SJSA1 (cell line): ENCODE results near the gene CAD. TPM values are rescaled to one million over a fixed set of nuclear protein-coding genes. Genes with fewer than 3 reads are reported as not detected.
A peak's percentile ranks its signal among the peaks of the same experiment; 100 is the strongest.
"Not testable (repeated sequence)": the region's sequence is repeated elsewhere in the genome, so short reads cannot be mapped to it uniquely, and the experiment has no call there.

ENCODE experiments used
- DNase-seq, 2 experiments: peaks; one replicate each; pipeline ENCODE4 v3.0.0-alpha.2; 2015 to 2020; ENCODE audit warnings: low spot score in 2 of 2, low read depth in 1 of 2
- H3K27ac ChIP-seq: fragments of 250-450 bp; sonication (Bioruptor Pico); 2 replicates; pipeline ENCODE4 v1.5.1; 2020; ENCODE audit warnings: mild to moderate bottlenecking, moderate library complexity
- H3K27me3 ChIP-seq: fragments of 250-450 bp; sonication (Bioruptor Pico); replicated peaks from 2 replicates; pipeline ENCODE4 v1.5.1; 2020; ENCODE audit warnings: mild to moderate bottlenecking, moderate library complexity
- H3K36me3 ChIP-seq: fragments of 250-450 bp; sonication (Bioruptor Pico); 2 replicates; pipeline ENCODE4 v1.5.1; 2020; ENCODE audit warnings: mild to moderate bottlenecking
- H3K4me1 ChIP-seq: fragments of 250-450 bp; sonication (Bioruptor Pico); replicated peaks from 2 replicates; pipeline ENCODE4 v1.6.1; 2021; ENCODE audit warnings: mild to moderate bottlenecking
- H3K4me3 ChIP-seq: fragments of 250-450 bp; sonication (Bioruptor Pico); 2 replicates; pipeline ENCODE4 v1.5.1; 2020; ENCODE audit warnings: mild to moderate bottlenecking
- H3K9me3 ChIP-seq: fragments of 250-450 bp; sonication (Bioruptor Pico); replicated peaks from 2 replicates; pipeline ENCODE4 v1.5.1; 2020; ENCODE audit warnings: mild to moderate bottlenecking
- total RNA-seq: library from RNA; depleted of rRNA; stranded (reverse); fragments of >200 nt; shearing (Covaris generic); gene quantifications from 2 replicates; pipeline ENCODE4 v1.2.3, GENCODE V29; 2014; rRNA removed

CAD gene
- total RNA-seq: 17.0 and 17.6 TPM in 2 replicates

GRCh38 chr2:27217173-27218121, at the start of gene CAD:
CAD (plus strand) TSS chr2:27217369; CDS start chr2:27217552, 183 bp downstream.
- peaks cover 63% of the 10 kb centered on the region for H3K36me3 ChIP-seq
- peak; percentile 68 to 86 for DNase-seq
- H3K4me3 ChIP-seq: peak within 1 kb of the TSS; percentile 57
- no peaks in the 10 kb centered on the region for H3K9me3 ChIP-seq
- peak within 1 kb of the TSS; percentile 68 for H3K27ac ChIP-seq
- no peaks in the 10 kb centered on the region for H3K27me3 ChIP-seq
- H3K4me1 ChIP-seq: peaks cover 25% of the 10 kb centered on the region

GRCh38 chr2:27170581-27171337, 46.4 kb upstream of the CAD start:
- Histone ChIP-seq H3K9me3 (no peaks in the 10 kb centered on the region), H3K27ac (no peak overlapping the region), H3K4me1 (peaks cover 22% of the 10 kb centered on the region), H3K27me3 (no peaks in the 10 kb centered on the region), H3K4me3 (no peak overlapping the region), H3K36me3 (no peaks in the 10 kb centered on the region)
- DNase-seq: no peak

DNA sequence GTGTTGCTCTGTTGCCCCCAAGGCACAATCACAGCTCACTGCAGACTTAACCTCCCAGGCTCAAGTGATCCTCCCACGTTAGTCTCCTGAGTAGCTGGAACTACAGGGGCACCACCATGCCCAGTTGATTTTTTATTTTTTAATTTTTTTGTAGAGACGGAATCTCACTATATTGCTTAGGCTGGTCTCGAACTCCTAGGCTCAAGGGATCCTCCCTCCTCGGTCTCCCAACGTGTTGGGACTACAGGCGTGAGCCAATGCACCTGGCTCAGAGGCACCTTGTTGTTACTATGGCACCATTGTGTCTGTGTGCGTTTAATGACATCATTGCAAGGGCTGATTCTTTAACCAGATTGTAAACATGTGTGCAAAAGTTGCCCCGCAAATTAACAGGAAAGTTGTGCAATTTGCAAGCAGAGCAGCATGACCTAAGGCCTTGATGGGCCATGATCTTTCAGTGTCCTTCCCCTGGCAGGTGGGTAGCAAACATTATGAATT, 45.8 kb upstream of the CAD start:
- DNase-seq: no peak
- Histone ChIP-seq H3K4me1 (peaks cover 22% of the 10 kb centered on the region), H3K36me3 (no peaks in the 10 kb centered on the region), H3K27me3 (no peaks in the 10 kb centered on the region), H3K9me3 (no peaks in the 10 kb centered on the region), H3K4me3 (no peak overlapping the region), H3K27ac (no peak overlapping the region)

DNA sequence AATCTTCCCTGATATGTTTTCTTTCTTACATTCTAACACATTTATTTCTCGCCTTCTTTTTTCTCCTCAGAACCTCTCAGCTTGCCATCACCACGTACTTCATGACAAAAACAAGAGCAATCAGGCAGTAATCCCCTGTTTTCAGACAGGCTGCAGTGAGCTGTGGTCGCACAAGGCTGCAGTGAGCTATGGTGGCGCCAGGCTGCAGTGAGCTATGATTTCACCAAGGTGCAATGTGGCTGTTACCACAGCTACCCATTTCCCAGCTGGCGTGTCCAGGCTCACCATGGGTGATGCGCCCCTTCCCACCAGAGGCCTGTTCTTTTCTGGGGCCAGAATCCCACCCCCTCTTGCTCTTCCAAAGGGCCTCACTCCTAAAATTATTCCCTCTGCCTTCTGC, 42.5 kb upstream of the CAD start:
- peak overlapping the region; percentile 11; the same call in 1 of the 2 replicates for H3K27ac ChIP-seq
- H3K27me3 ChIP-seq: no peaks in the 10 kb centered on the region
- peaks cover 30% of the 10 kb centered on the region for H3K4me1 ChIP-seq
- no peak overlapping the region for H3K4me3 ChIP-seq
- H3K9me3 ChIP-seq: no peaks in the 10 kb centered on the region
- no peak for DNase-seq
- no peaks in the 10 kb centered on the region for H3K36me3 ChIP-seq

DNA sequence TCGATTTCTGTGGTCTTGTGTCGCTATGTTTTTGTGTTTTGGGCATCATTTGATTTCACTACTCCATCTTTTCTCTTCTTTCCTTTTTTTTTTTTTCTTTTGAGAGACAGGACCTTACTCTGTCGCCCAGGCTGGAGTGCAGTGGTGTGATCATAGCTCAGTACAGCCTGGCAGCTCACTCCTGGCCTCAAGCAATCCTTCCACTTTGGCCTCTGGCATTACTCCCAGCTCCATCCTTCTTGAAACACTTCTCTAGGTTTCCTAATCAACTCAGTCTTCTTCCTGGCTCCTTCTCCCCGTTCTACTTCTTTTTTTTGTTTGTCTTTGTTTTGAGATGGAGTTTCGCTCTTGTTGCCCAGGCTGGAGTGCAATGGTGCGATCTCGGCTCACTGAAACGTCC, 41.8 kb upstream of the CAD start:
- Histone ChIP-seq H3K9me3 (no peaks in the 10 kb centered on the region), H3K27ac (no peak overlapping the region), H3K4me3 (no peak overlapping the region), H3K4me1 (peaks cover 31% of the 10 kb centered on the region), H3K36me3 (no peaks in the 10 kb centered on the region), H3K27me3 (no peaks in the 10 kb centered on the region)
- DNase-seq: no peak

GRCh38 chr2:27175781-27176180, 41.4 kb upstream of the CAD start:
- not testable (repeated sequence) for H3K4me3 ChIP-seq, H3K27me3 ChIP-seq, H3K36me3 ChIP-seq

DNA sequence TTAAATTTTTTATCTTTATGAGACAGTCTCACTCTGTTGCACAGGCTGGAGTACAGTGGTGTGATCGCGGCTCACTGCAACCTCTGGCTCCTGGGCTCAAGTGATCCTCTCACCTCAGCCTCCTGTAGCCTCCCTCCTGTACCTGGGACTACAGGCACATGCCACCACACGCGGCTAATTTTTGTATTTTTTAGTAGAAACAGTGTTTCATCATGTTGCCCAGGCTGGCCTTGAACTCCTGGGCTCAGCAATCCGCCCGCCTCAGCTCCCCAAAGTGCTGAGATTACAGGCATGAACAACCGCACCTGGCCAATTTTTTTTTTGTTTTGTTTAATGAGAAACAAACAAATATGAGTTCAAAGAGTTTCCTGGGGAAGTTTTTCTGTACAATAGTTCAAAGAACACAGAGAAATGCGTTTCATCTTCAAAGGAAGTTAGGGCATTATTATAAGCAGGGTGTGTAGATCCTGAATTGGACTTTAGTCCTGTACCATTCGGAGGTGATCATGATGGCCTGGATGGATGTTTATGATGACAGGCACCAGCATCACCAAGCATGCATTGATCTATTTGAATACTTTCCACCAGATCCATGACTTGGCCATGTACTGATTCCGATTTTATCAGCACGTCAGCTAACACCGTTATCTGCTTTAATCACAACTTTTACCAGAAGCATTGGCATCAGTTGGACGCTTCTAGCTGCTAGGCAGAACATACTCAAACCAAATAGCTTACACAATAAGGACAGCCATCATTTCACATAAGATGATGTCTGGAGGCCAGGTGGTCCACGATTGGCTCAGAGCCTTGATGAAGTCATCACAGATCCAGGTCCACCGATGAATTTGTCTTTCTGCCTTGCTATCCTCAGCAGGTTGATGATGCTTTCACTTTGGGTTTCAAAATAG, 39.5 kb upstream of the CAD start:
- no peaks in the 10 kb centered on the region for H3K9me3 ChIP-seq
- no peak for DNase-seq
- H3K36me3 ChIP-seq: no peaks in the 10 kb centered on the region
- H3K27ac ChIP-seq: no peak overlapping the region
- no peak overlapping the region for H3K4me3 ChIP-seq
- H3K27me3 ChIP-seq: no peaks in the 10 kb centered on the region
- H3K4me1 ChIP-seq: peaks cover 47% of the 10 kb centered on the region

More at GRCh38 chr2:27175781-27176180, 41.4 kb upstream of the CAD start:
- peaks cover 32% of the 10 kb centered on the region for H3K4me1 ChIP-seq
- not testable (repeated sequence) for H3K9me3 ChIP-seq, H3K27ac ChIP-seq, DNase-seq

DNA sequence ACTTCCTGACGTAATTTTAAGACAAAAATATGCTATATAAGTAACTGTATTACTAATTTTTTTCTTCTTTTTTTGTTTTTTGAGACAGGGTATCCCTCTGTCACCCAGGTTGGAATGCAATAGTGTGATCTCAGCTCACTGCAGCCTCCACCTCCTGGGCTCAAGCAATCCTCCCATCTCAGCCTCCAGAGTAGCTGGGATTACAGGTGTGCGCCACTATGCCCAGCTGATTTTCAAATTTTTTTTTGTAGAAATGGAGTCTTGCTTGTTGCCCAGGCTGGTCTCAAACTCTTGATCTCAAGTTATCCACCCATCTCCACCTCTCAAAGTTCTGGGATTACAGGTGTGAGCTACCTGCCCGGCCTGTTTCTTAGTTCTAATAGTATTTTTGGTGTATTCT, 38.7 kb upstream of the CAD start:
- no peak overlapping the region for H3K27ac ChIP-seq
- no peak for DNase-seq
- no peaks in the 10 kb centered on the region for H3K36me3 ChIP-seq
- H3K4me1 ChIP-seq: peaks cover 54% of the 10 kb centered on the region
- no peak overlapping the region for H3K4me3 ChIP-seq
- no peaks in the 10 kb centered on the region for H3K9me3 ChIP-seq
- no peaks in the 10 kb centered on the region for H3K27me3 ChIP-seq

GRCh38 chr2:27179344-27180000, 37.7 kb upstream of the CAD start:
- H3K4me1 ChIP-seq: peaks cover 60% of the 10 kb centered on the region
- H3K4me3 ChIP-seq: no peak overlapping the region
- 0 out of 2 replicates have a peak, but pooled peaks cover 4% of the 10 kb centered on the region for H3K9me3 ChIP-seq
- DNase-seq: no peak
- peak overlapping the region; percentile 98 for H3K27ac ChIP-seq
- no peaks in the 10 kb centered on the region for H3K27me3 ChIP-seq
- no peaks in the 10 kb centered on the region for H3K36me3 ChIP-seq

- Histone ChIP-seq H3K4me3 (no peak overlapping the region), H3K27ac (peak overlapping the region; percentile 98), H3K36me3 (no peaks in the 10 kb centered on the region), H3K27me3 (no peaks in the 10 kb centered on the region), H3K4me1 (peaks cover 80% of the 10 kb centered on the region), H3K9me3 (0 out of 2 replicates have a peak, but pooled peaks cover 4% of the 10 kb centered on the region)
- peak; percentile 92 to 96 for DNase-seq
These were observed 34.8 kb upstream of the CAD start for GRCh38 chr2:27182346-27182745.

DNA sequence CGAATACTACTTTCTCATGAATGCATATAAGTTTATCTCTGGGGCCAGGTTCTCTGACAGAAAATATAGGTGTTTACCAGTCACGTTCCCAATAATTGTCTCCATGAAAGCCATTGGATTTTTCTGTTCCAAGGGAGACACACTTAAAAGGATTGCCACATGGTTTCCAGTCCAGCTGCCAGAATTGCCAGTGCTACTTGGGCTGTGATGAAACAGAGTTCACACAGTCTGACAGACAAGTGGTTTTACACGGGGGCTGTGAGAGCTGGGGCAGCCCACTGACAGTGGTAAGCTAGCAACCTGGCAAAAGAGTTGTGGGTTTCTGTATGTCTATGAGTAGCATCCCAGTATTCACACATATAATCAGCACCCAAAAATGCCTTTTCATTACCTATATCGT, 33.1 kb upstream of the CAD start:
- peaks cover 95% of the 10 kb centered on the region for H3K4me1 ChIP-seq

GRCh38 chr2:27185331-27186026, 31.7 kb upstream of the CAD start:
- Histone ChIP-seq H3K27ac (peak overlapping the region; percentile 98), H3K4me1 (peaks cover 83% of the 10 kb centered on the region), H3K36me3 (no peaks in the 10 kb centered on the region), H3K4me3 (no peak overlapping the region), H3K27me3 (no peaks in the 10 kb centered on the region), H3K9me3 (0 out of 2 replicates have a peak, but pooled peaks cover 4% of the 10 kb centered on the region)
- DNase-seq: peak; percentile 86 to 96

More for the DNA sequence above, 33.1 kb upstream of the CAD start:
- no peaks in the 10 kb centered on the region for H3K36me3 ChIP-seq
- no peaks in the 10 kb centered on the region for H3K27me3 ChIP-seq
- H3K9me3 ChIP-seq: 0 out of 2 replicates have a peak, but pooled peaks cover 4% of the 10 kb centered on the region
- H3K27ac ChIP-seq: peak overlapping the region; percentile 98
- peak in 1 of 2 experiments; percentile 53 for DNase-seq
- H3K4me3 ChIP-seq: no peak overlapping the region
